K562 (cell line): ENCODE measurements around the gene PTP4A2. TPM values are rescaled to one million over a fixed set of nuclear protein-coding genes. Genes with fewer than 3 reads are reported as not detected.

Experiments used
- AFF1 ChIP-seq, 2 experiments: fragments of 450-650 bp; IDR thresholded peaks; 2 replicates each; pipeline ENCODE4 v1.6.1; 2018; ENCODE audit warnings: mild to moderate bottlenecking in 2 of 2, low read depth in 1 of 2; ENCODE audit not compliant: partially characterized antibody in 2 of 2
- CBX3 ChIP-seq, 2 experiments: IDR thresholded peaks; 1 replicate in 1 of 2; 2 replicates in 1 of 2; pipeline ENCODE4 v1.6.1; 2012; ENCODE audit warnings: inconsistent platforms in 2 of 2, low read length in 2 of 2, borderline replicate concordance in 1 of 2, control low read depth in 1 of 2
- CHD2 ChIP-seq: IDR thresholded peaks from 2 replicates; pipeline ENCODE4 v1.6.1; 2011; ENCODE audit warnings: low read depth, low read length
- GATA2 ChIP-seq: sonication (generic); formaldehyde crosslinking; IDR thresholded peaks from 2 replicates; pipeline ENCODE4 v1.4.0; 2020; ENCODE audit warnings: mild to moderate bottlenecking, missing genetic modification reagents
- HBP1 ChIP-seq: fragments of 450-650 bp; formaldehyde crosslinking; IDR thresholded peaks from 2 replicates; pipeline ENCODE4 v1.4.0; 2022; ENCODE audit warnings: missing genetic modification characterization
- HDAC2 ChIP-seq: fragments of 450-650 bp; IDR thresholded peaks from 2 replicates; pipeline ENCODE4 v1.6.1; 2016; ENCODE audit warnings: mild to moderate bottlenecking
- KAT7 ChIP-seq: sonication (generic); formaldehyde crosslinking; IDR thresholded peaks from 2 replicates; pipeline ENCODE4 v1.8.0; 2022; ENCODE audit warnings: missing genetic modification reagents, mild to moderate bottlenecking, borderline replicate concordance
- NCOA6 ChIP-seq: fragments of 450-650 bp; IDR thresholded peaks from 2 replicates; pipeline ENCODE4 v1.6.1; 2017; ENCODE audit warnings: mild to moderate bottlenecking
- NKRF ChIP-seq: fragments of 450-650 bp; IDR thresholded peaks from 2 replicates; pipeline ENCODE4 v1.6.1; 2016; ENCODE audit warnings: borderline replicate concordance
- PML ChIP-seq: IDR thresholded peaks from 2 replicates; pipeline ENCODE4 v1.6.1; 2012; ENCODE audit warnings: low read length, inconsistent platforms
- TCF7L2 ChIP-seq: fragments of 150-350 bp; IDR thresholded peaks from 2 replicates; pipeline ENCODE4 v1.6.1; 2016; ENCODE audit warnings: low read depth, mild to moderate bottlenecking, low read length, moderate library complexity
- U2AF2 ChIP-seq: fragments of 200-400 bp; formaldehyde crosslinking; optimal IDR thresholded peaks from 2 replicates; pipeline ENCODE3; 2017; ENCODE audit warnings: low read depth, mild to moderate bottlenecking, low read length
- ZNF133 ChIP-seq: fragments of 250-450 bp; sonication (Bioruptor Pico); IDR thresholded peaks from 2 replicates; pipeline ENCODE4 v1.4.0; 2020; ENCODE audit warnings: mild to moderate bottlenecking
- ZNF717 ChIP-seq: fragments of 250-450 bp; sonication (Bioruptor Pico); IDR thresholded peaks from 2 replicates; pipeline ENCODE4 v1.5.0; 2021
- polyA plus RNA-seq, 8 experiments: library from polyadenylated mRNA; depleted of rRNA in 4 of 8; stranded (reverse) in 5 of 8; unstranded in 3 of 8; fragments of >200 nt; fragmentation: Nextera tagmentation in 2 of 8; fragmentation: Illumina TruSeq in 1 of 8; extraction: Ambion mirVana in 2 of 8; extraction: Trizol in 1 of 8; gene quantifications; 2 replicates each; pipeline versions ENCODE4 v1.2.1 to v1.2.3, GENCODE V29; 2011 to 2014; ENCODE audit warnings: inconsistent platforms in 1 of 8, missing spikeins in 1 of 8
- total RNA-seq, 7 experiments: library from RNA; depleted of rRNA in 6 of 7; stranded (reverse); fragments of >200 nt in 6 of 7; fragmentation: Illumina TruSeq in 2 of 7; extraction: Trizol in 2 of 7; gene quantifications; 2 replicates each; pipeline versions ENCODE4 v1.2.1 to v1.2.3, GENCODE V29; 2011 to 2021; ENCODE audit warnings: low replicate concordance in 1 of 7

The PTP4A2 gene
- total and polyA plus RNA-seq, 9 of the 15 experiments (the other 6 are each of a cell fraction or from before 2014, with no cell fraction given): 197 to 870 (median 480) TPM

GRCh38 chr1:31957701-31958674, 19.8 kb upstream of the PTP4A2 start (continued):
- TF ChIP-seq TCF7L2 (no peak), PML (0 out of 2 replicates have a peak, but pooled peaks have one; percentile 21), ZNF133 (no peak), AFF1 (IDR thresholded peaks at IDR 0.05; ENCODE audit: low read depth in 1 of 2, partially characterized antibody in 2 of 2) (peak; percentile 64 to 85), CHD2 (no peak), U2AF2 (no peak), GATA2 (CRISPR knock-in tag) (peak; percentile 81), NCOA6 (no peak), HDAC2 (peak; percentile 95), CBX3 (IDR thresholded peaks at IDR 0.05; ENCODE audit: borderline replicate concordance in 1 of 2, low read length in 2 of 2) (no peak; a peak in 1 of 3 replicates), NKRF (peak; percentile 60; the same call in 1 of the 2 replicates), ZNF717 (CRISPR knock-in tag) (no peak), KAT7 (0 out of 2 replicates have a peak, but pooled peaks have one; percentile 81), HBP1 (CRISPR knock-in tag) (peak; percentile 92)
